ENCODE measurements around the gene GRPEL1. TPM values are rescaled to one million over a fixed set of nuclear protein-coding genes. Genes with fewer than 3 reads are reported as not detected.

The GRPEL1 gene
- total and polyA plus RNA-seq, 2 of the 13 experiments (the other 11 are each of a cell fraction or from before 2014, with no cell fraction given): 32.3 to 141 TPM

DNA sequence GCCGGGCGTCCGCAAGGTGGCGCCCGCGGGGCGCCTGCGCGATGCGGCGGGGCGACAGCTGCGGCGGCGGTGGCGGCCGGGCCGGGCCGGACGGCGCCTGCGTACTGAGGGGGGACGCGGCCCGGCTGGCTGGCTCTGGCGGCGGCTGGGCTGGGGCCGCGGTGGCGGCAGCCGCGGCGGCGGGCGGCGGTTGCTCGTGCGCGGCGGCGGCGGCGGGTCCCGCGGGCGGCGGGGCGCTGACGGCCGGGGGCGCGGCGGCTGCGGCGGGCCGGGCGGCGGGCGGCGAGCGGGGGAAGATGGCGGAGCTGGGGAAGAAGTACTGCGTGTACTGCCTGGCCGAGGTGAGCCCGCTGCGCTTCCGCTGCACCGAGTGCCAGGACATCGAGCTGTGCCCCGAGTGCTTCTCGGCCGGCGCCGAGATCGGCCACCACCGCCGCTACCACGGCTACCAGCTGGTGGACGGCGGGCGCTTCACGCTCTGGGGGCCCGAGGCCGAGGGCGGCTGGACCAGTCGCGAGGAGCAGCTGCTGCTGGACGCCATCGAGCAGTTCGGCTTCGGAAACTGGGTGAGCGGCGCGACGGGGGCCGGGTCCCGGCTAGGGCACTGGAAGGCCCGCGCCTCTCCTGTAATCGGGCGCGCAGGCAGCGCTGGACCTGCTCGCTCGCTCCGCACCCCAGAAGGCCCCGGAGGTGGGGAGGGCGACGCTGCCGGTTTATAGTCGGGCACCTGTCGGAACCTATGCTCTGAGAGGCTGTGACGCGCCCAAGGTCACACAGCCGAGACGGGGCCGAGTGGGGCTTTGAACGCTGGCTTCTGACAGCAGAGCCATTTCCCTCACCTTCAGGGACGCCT lies 24.4 kb downstream of the GRPEL1 start, which contains the start of gene TADA2B (continued):
- TF ChIP-seq IKZF4 (CRISPR knock-in tag; IDR thresholded peaks at IDR 0.05; ENCODE audit: borderline replicate concordance, low read depth, not compliant biosample characterization) (no peak), HOXA9 (CRISPR knock-in tag; IDR thresholded peaks at IDR 0.05; ENCODE audit: borderline replicate concordance) (no peak), ZNF577 (CRISPR knock-in tag; IDR thresholded peaks at IDR 0.05; ENCODE audit: borderline replicate concordance, low read depth) (no peak), PAF1 (CRISPR knock-in tag; IDR thresholded peaks at IDR 0.05) (no peak), FOXO1 (CRISPR knock-in tag; IDR thresholded peaks at IDR 0.05) (no peak; the same call in 1 of the 2 replicates), ZNF724P (CRISPR knock-in tag; IDR thresholded peaks at IDR 0.05; ENCODE audit: borderline replicate concordance) (no peak), ZFP62 (CRISPR knock-in tag; IDR thresholded peaks at IDR 0.05) (no peak)
- TF ChIP-seq, protein P1, sequence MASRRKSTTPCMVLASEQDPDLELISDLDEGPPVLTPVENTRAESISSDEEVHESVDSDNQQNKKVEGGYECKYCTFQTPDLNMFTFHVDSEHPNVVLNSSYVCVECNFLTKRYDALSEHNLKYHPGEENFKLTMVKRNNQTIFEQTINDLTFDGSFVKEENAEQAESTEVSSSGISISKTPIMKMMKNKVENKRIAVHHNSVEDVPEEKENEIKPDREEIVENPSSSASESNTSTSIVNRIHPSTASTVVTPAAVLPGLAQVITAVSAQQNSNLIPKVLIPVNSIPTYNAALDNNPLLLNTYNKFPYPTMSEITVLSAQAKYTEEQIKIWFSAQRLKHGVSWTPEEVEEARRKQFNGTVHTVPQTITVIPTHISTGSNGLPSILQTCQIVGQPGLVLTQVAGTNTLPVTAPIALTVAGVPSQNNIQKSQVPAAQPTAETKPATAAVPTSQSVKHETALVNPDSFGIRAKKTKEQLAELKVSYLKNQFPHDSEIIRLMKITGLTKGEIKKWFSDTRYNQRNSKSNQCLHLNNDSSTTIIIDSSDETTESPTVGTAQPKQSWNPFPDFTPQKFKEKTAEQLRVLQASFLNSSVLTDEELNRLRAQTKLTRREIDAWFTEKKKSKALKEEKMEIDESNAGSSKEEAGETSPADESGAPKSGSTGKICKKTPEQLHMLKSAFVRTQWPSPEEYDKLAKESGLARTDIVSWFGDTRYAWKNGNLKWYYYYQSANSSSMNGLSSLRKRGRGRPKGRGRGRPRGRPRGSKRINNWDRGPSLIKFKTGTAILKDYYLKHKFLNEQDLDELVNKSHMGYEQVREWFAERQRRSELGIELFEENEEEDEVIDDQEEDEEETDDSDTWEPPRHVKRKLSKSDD (CRISPR knock-in tag; IDR thresholded peaks at IDR 0.05; ENCODE audit: low read depth): no peak
- TF ChIP-seq, protein P2, sequence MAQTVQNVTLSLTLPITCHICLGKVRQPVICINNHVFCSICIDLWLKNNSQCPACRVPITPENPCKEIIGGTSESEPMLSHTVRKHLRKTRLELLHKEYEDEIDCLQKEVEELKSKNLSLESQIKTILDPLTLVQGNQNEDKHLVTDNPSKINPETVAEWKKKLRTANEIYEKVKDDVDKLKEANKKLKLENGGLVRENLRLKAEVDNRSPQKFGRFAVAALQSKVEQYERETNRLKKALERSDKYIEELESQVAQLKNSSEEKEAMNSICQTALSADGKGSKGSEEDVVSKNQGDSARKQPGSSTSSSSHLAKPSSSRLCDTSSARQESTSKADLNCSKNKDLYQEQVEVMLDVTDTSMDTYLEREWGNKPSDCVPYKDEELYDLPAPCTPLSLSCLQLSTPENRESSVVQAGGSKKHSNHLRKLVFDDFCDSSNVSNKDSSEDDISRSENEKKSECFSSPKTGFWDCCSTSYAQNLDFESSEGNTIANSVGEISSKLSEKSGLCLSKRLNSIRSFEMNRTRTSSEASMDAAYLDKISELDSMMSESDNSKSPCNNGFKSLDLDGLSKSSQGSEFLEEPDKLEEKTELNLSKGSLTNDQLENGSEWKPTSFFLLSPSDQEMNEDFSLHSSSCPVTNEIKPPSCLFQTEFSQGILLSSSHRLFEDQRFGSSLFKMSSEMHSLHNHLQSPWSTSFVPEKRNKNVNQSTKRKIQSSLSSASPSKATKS (CRISPR knock-in tag; IDR thresholded peaks at IDR 0.05): no peak

Data from HepG2 (cell line).